GM21367 (cell line): ENCODE results near the gene PIGK.
"Not testable (repeated sequence)": the region's sequence is repeated elsewhere in the genome, so short reads cannot be mapped to it uniquely, and the experiment has no call there.

Source experiments
- ATAC-seq: cut with Tn5 transposase; IDR thresholded peaks from one replicate; pipeline ENCODE4 v1.9.1; 2021; ENCODE audit not compliant: unreplicated experiment

PIGK gene

DNA sequence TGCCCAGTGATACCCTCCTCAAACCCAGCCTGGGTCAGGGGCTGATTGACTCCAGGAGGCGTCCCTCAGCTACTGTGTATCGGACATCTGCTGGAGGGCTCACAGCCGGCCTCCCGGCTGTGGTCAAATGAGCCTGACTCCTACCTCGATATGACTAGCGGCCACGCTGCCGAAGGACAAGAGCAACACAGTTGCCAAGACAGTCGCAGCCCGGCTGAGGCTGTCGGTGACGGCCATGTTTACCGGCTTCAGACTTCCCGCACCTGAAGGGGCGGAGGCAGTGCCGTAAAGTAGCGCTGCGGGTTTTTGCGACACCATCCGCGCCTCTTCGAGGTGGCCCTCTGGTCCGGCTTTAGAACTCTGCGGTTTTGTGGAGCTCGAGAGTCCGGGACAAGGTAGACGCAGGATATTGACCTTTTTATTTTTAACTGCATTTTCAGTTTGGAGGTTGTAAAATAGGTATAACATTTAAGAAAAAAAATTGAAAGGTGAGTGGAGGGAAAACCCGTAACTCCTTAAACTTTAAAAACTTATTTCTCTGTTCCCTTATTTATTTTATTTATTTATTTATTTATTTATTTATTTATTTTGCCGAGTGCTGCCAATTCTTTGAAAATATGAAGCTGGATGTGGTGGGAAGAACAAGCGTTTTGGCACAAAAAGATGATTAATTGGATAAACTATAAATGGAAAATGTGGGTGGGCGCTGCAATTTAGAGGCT is at the start of gene PIGK:
Gene PIGK (minus strand): TSS at position 265 of the 722 bp plus-strand sequence. CDS start 28 bp downstream, at position 237.
- peak; percentile 96 for ATAC-seq

DNA sequence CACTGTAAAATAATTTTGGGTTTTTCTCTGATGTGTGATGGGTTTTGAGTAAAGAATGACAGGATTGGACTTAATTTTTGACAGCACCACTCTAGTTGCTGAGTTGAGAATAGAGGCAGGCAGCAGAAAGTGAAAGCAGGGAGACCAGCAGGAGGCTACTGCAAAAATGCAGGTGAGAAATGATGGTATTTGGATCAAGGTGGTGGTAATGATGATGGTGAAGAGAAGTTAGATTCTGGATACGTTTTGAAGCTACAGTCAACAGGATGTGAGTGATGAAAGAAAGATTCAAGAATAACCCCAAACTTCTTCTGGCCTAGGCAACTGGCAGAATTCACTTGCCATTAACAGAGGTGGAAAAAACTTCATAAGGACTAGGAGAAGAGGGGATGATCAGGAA is 47.8 kb upstream of the PIGK start:
- ATAC-seq, result no peak

DNA sequence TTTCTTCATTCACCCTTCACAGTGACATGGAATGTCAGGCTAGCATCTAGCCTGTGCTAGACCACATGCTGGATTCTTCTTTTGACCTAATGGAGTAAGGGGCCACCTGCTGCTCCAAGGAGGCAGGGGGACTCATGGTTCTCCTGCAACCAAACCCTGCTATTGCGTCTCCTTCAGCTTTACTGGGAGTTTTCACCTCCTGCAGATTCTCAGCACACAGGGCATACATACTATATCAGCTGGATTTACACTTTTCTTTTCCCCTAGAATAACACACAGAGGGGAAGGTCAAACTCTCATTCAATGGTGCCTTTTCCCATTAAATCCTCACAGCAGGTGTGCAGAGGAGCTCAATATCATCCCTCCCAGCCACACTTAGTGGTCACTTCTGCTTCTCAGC is 46.0 kb upstream of the PIGK start:
- no peak for ATAC-seq

DNA sequence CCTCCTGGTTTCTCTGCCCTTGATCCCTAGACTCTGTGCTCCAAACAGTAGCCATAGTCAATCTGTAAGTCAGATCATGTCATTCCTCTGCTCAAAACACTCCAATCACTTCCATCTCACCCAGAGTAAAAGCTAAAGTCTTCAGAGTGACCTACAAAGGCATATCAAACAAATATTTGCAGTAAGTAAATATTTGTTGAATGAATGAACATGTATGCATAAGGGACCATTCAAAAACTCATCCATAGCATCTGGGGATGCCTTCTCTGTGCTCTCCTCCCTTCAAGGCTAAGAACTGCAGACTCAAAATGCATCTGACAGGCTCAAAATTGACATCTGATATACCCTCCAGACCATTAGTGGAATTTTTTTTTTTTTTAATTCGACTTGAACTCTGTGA is 44.5 kb upstream of the PIGK start:
- ATAC-seq, result no peak

DNA sequence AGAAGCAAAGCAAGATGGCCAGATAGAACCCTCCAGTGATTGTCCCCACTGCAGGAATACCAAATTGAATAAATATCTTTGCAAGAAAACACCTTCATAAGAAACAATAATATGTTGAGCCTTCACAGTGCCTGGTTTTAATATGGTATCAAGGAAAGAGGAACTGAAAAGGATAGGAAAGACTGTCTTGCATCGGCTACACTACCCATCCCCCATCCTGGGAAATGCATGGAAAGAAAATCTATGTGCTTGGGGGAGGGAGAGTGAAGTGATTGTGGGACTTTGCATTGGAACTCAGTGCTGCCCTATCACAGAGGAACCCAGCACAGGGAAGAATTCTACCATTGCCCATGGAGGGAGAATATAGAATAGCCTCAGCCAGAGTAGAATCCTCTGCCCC is 34.0 kb upstream of the PIGK start:
- ATAC-seq, result no peak

DNA sequence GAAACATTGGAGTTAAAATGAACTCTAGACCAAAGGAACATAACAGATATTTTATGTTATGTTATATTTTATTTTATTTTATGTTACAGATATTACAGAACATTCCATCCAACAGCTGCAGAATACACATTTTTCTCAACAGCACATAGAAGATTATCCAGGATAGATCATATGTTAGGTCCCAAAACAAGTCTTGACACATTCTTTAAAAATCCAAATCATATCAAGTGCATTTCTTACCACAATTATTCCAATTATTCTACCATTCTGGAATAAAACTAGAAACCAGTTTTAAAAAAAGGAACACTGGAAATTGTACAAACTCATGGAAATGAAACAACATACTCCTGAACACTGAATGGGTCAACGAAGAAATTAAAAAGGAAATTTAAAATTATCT is 30.9 kb upstream of the PIGK start:
- no peak for ATAC-seq

DNA sequence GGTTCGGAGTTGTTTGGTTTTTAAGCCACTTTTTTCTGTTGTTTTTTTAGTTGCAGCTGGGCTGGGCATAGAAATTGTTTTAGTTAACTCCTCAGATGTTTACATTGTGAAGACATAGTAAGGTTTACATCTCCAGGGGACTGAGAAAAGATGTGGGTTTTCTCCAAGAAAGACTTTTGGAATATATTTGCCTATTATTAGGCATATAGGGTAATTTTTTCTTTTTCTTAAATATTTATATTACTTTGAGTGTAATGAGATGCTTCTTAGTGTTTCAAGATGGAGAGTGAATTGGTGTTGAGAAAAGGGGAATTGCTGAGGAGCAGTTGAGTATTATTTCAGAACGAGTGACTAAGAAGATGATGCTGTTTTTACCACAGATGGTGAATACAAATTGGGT is 26.6 kb upstream of the PIGK start:
- ATAC-seq, result no peak

DNA sequence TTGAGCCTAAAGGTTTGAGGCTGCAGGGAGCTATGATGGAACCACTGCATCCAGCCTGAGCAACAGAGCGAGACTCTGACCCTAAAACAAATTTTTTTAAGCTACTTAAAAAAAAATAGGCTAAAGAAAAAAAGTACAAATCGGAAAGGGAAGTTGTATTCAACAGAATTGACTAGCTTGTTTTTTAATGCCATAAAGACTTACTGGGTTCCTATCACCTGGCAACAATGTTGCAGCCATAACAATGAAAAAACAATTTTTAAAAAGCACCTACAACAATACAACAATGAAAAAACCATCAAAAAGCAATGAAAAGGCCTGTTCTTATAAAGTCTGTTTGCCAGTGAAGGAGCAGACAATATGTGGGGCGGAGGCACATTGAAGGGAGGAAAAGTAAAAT is 20.1 kb upstream of the PIGK start:
- ATAC-seq, result no peak

DNA sequence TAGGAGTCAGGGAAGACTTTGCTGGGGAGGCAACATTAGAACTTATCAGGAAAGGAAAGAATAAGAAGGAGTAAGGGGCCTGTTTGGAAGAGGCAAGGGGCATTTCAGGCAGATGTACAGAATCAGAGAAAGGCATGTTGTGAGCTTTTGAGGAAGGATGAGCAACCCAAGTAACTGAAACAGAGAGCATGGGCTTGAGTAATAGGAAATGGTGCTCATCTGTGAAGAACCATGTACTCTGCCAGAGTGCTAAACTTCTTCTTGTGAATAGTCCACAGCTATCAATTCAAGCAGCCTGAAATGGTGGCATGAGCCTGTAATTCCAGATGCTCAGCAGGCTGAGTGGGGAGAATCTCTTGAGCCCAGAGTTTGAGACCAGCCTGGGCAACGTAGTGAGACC is 19.2 kb upstream of the PIGK start:
- ATAC-seq, result no peak

DNA sequence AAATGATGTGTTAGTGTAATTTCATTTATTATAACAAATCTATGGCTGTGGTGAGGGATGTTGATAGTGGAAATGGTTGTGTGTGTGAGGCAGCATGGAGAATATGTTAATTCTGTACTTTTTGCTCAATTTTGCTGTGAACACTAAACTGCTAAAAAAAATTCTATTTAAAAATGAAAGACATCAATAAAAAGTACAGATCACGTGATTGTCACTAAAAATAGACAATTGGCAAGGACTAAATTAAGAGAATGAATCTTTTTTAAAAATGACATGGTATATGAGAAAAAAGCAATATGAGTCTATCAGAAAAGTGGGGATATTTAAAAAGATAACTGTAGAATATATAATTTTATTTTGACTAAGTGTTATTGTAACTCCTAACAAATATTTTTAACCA is 15.7 kb upstream of the PIGK start:
- ATAC-seq, result no peak

DNA sequence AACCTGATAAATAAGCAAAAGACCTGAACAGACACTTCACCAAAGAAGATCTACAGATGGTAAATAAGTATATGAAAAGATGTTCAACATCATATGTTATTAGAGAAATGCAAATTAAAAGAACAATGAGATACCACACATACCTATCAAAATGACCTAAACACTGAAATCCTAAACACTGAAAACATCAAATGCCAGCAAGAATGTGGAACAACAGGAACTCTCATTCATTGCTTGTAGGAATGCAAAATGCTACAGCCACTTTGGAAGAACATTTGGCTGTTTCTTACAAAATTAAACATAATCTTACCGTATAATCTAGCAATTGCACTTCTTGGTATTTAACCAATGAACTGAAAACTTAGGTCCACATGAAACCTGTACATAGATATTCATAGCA is 14.9 kb upstream of the PIGK start:
- no peak for ATAC-seq

DNA sequence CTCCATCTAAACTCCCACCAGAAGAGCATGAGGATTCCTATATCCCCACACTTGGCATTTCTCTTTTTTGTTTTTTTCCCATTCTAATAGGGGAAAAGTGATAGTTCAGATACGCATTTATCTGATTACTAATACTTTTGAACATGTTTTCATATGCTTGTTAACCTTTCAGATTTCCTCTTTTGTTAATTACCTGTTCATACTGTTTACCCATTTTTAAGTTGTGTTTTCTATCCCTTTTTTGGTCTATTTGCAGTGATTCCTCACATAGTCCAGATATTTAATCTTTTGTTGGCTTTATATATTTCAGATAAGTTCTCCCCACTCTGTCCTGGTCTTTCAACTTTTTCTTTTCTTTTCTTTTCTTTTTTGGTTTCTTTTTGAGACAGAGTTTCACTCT is 13.6 kb upstream of the PIGK start:
- no peak for ATAC-seq

DNA sequence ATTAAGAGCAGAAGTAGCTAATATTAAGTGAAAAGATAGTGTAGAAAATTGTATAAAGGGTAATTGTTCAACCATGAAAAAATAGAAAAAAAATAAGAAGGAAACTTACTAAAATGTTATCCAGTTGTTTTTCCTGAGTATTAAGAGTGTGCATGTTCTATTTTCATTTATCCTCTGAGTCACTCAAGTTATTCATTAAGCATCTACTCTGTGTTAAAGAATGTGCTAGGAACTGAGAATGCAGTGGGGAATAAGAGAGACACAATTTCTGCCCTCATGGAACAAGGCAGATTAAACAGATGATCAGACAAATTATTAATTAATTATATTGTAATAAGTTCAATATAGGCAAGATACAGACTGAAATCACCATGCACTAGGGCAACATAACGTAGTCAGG is 10.8 kb upstream of the PIGK start:
- ATAC-seq, result no peak

DNA sequence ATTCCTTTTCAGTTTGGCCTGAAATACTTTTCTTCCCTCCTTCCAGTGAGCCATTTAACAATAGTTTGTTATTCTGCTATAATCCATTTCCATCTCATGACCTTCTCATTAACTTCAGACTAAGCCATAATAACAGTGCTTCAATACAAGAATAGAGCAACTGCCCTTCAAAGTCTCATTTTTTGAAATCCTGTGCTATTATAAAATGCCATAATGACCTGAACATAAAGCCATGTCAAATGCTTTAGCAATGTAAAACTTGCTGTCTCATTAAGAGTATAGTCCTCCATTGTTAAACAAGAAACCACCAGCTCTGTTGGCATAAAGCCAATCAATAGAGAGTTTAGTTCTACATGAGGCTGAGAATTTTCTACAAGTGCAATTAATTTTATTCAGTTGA is 9.6 kb upstream of the PIGK start:
- no peak for ATAC-seq

DNA sequence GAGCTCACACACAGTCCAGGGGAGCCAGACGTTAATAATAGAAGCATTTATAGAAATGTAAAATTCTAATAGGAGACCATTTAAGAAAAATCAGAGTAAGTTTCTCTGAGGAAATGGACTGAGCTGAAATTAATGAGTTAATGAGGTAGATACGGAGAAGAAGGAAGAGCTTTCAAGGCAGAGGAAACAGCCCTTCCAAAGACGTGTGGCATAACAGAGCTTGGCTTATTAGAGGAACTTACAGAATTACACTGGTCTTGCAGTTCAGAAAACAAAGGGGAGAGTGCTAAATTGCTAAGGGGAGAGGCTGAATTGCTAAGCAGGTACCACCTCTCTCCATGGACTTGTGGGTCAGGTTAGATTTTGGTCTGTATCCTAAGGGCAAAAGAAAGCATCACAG is 8.2 kb upstream of the PIGK start:
- no peak for ATAC-seq

DNA sequence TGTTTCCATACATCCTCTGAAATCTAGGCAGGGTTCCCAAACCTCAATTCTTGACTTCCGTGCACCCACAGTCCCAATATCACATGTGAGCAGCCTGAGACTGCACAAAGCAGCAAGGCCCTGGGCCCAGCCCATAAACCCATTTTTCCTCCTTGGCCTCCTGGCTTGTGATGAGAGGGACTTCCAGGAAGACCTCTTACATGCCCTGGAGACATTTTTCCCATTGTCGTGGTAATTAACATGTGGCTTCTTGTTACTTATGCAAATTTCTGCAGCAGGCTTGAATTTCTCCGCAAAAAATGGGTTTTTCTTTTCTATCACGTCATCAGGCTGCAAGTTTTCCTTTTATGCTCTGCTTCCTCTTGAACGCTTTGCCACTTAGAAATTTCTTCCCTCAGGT is 3.3 kb upstream of the PIGK start:
- ATAC-seq, result no peak

DNA sequence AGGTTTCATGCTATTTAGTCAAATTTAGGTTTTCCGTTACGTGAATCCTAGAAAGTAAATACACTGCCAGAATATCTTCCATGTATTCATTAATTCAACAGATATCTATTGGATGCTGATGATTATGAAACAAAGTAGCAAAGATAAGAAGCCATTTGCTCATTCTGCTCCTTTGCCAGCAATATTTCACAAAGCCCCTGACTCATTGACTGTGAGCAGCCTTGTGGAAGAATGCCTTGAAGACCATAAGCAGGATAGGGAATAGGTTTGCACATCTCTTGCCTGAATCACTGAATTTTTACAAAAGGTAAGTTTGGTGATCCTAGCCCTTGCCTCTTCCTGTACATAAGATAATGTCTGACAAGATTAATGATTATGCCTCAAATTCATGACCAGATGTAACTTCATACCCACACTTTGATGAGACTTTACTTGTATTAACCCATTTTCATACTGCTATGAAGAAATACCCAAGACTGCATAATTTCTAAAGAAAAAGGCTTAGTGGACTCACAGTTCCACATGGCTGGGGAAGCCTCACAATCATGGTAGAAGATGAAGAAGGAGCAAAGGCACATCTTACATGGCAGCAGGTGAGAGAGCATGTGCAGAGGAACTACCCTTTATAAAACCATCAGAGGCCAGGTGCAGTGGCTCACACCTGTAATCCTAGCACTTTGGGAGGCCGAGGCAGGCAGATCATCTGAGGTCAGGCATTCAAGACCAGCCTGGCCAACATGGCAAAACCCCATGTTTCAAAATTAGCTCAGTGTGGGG is 1.6 kb upstream of the PIGK start:
- no peak for ATAC-seq

DNA sequence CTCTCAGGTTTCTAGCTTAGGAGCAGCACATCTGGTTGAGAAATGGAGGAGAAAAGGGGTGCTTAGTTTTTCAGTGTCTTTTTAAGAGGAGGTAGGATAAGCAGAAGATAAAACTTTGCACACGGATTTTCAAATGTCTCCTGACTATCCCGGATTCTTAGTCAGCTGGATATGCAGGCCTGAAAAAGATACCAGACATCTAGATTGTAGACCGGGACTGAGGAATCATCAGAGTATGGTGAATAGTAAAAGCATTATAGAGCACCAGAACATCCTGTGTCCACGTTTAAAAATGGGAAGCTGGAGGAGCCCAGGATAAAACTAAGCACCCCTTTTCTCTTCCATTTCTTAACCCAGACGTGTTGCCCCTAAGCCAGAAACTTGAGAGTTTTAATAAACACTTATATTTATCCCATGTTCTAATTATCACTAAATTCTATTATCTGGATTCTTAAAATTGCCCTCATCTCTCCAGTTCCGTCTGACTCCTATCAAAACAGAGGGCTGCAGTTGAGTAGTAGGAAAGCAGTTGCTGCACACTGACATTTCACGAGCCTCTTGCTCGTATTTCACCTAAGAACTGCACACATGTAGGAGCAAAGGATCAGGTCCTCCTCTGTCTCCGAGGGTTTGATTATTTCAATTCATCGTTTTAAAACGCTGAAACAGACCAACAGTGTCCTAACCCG is 609 bp downstream of the PIGK start:
- ATAC-seq, result peak; percentile 31

DNA sequence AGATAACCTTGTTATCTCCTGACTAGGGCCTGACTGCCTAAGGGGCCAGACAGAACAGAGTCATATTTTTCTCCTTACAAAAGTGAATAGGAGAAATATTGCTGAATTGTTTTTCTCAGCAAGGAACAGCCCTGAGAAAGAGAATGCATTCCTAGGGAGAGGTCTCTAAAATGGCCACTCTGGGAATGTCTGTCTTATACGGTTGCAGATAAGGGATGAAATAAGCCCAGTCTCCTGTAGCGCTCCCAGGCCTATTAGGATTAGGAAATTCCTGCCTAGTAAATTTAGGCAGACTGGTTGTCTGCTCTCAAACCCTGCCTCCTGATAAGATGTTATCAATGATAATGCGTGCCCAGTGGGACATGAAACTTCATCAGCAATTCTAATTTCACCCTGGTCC is 15.2 kb downstream of the PIGK start:
- not testable (repeated sequence) for ATAC-seq

DNA sequence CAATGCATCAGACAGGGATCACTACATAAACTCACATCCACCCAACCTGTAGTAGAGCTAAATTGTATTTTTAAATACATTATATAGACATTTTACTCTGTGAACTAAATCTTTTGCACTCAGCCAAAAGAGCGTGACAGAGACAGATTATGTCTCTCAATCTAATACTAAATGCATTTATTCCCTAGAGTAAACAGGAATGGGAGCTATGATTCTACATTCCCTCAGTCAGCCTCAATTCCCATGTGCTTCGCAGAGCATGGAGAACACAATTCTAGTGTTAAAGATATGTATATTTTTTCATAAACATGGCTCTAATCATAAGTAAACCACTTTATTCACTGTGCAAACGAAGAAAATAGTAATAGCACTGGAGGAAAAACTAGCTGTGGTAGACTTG is 16.5 kb downstream of the PIGK start:
- no peak for ATAC-seq

DNA sequence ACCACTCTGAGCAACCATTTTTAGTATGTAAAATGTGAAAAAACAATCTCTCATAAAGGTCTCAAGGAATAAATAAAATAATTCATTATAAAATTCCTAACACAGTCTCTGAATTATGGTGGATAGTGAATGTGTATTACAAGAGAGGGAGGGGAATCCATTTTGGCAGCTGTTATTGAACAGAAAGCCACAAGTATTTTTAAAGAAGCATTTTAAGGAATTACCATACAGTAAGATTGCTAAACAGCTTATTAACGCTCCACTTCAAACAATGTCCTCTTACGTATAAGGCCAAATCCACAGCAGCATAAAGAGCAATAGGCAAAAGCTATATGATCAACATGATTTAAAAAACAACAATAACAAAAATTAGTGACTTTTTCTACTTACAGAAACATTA is 18.4 kb downstream of the PIGK start:
- ATAC-seq, result no peak

DNA sequence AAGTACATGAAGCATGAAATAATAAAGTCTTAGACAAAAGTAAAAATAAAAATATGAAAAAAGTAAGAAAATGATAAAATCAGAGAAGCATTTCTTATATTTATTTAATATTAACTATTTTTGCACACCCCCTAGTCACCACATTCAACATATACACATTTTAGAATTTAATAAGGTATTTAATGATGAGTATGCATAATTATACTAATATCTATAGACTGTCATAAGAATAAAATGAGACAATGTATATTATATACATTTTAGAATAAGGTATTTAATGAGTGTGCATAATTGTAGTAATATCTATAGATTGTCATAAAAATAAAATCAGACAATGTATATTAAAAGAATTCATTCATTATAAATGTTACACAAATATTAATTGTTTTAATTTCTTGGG is 18.9 kb downstream of the PIGK start:
- ATAC-seq, result no peak
